Dendritic cell treated with granulocyte-macrophage colony-stimulating factor and Interleukin-4, amounts not matched to agents 40 ng/mL and 50 ng/mL, for 4 days (primary cell): ENCODE measurements around the gene RAD1.

Source experiments
- H3K27ac Mint-ChIP-seq: one replicate; pipeline ENCODE4 v1.8.0; 2022; ENCODE audit warnings: mild to moderate bottlenecking, mixed read lengths
- H3K27me3 Mint-ChIP-seq: one replicate; pipeline ENCODE4 v1.8.0; 2022; ENCODE audit warnings: mild to moderate bottlenecking, mixed read lengths
- H3K36me3 Mint-ChIP-seq: one replicate; pipeline ENCODE4 v1.8.0; 2022; ENCODE audit warnings: low read depth, mixed read lengths
- H3K4me1 Mint-ChIP-seq: one replicate; pipeline ENCODE4 v1.8.0; 2022; ENCODE audit warnings: low read depth, mixed read lengths
- H3K4me3 Mint-ChIP-seq: one replicate; pipeline ENCODE4 v1.8.0; 2022; ENCODE audit warnings: mild to moderate bottlenecking, moderate library complexity, mixed read lengths
- H3K9me3 Mint-ChIP-seq: one replicate; pipeline ENCODE4 v1.8.0; 2022; ENCODE audit warnings: mixed read lengths
- intact Hi-C: fragments of 100-400 bp; cut with micrococcal nuclease; formaldehyde crosslinking; loops from one replicate; pipeline ENCODE4 v1.15.0; 2022

The RAD1 gene

DNA sequence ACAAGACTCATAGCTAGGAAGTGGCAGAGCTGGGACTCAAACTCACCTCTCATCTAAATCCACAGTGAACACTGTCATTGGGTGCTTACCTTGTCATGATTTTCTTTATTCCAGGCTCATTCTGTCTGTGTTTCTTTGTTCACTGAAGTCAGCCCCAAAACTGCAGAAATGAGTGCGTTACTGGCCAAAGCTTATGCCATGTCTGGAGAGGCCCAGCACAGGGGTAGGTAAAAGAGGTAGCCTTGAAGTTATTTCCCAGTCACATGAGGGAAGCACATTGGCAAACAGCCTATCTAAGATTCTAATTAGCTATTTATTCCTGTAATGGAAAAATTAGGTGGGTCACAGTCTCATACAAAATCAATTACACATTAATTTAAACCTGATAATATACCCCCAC is 46.5 kb downstream of the RAD1 start:
- H3K36me3 Mint-ChIP-seq, result no peaks in the 10 kb centered on the region
- no peak overlapping the region for H3K27ac Mint-ChIP-seq
- no peak overlapping the region for H3K4me3 Mint-ChIP-seq
- intact Hi-C loops, result no loop called here
- no peaks in the 10 kb centered on the region for H3K9me3 Mint-ChIP-seq
- H3K27me3 Mint-ChIP-seq, result no peaks in the 10 kb centered on the region
- H3K4me1 Mint-ChIP-seq, result peaks cover 15% of the 10 kb centered on the region

DNA sequence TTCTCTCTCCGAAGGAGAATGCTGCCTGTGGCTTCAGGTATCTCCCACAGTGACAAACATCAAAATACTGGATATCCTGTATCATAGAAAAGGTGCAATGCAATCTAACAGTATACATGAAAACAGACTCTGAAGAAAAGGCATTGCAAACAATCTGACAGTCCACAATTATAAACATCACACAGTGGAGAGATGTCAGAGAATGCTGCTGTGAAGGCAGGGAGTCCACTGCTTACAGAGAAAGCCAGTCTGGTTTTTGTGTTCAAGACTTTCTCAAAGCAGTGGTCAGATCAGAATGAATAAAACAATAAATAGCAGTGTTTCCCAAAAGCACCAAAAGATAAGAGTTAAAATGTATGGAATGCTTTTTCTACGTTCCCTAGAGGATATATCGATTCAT is 47.6 kb downstream of the RAD1 start:
- intact Hi-C loops, result no loop called here
- no peaks in the 10 kb centered on the region for H3K27me3 Mint-ChIP-seq
- H3K9me3 Mint-ChIP-seq, result no peaks in the 10 kb centered on the region

DNA sequence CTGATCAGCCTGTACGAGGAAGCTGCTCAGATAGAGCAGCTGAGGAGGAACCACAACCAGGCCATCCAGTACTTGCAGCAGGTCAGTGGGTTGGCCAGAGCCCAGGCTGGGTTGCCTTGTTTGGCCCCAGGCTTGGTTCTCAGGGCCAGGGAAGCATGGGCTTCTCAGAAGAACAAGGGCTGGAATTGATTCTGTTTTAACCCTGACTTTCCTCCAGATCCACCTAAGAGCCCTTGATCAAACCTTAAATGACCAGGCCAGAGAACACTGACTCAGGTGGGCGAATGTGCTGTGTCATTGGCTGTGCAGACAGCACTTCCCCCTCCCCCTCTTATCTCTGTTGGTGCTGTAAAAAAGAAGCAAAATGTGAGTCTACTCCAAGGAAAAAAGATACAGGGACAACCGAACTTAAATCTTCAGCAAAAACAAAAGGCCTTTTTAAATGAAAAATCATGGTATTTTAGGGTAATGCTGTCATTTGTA is 48.3 kb downstream of the RAD1 start:
- peaks cover 27% of the 10 kb centered on the region for H3K4me1 Mint-ChIP-seq
- no peaks in the 10 kb centered on the region for H3K27me3 Mint-ChIP-seq
- H3K4me3 Mint-ChIP-seq, result no peak overlapping the region
- no peaks in the 10 kb centered on the region for H3K36me3 Mint-ChIP-seq
- H3K9me3 Mint-ChIP-seq, result no peaks in the 10 kb centered on the region
- peak overlapping the region; percentile 53 for H3K27ac Mint-ChIP-seq
- intact Hi-C loops, result no loop called here

More for the DNA sequence above, 47.6 kb downstream of the RAD1 start:
- Mint-ChIP-seq H3K4me1 (peaks cover 24% of the 10 kb centered on the region), H3K27ac (peak overlapping the region; percentile 53), H3K4me3 (no peak overlapping the region), H3K36me3 (no peaks in the 10 kb centered on the region)

DNA sequence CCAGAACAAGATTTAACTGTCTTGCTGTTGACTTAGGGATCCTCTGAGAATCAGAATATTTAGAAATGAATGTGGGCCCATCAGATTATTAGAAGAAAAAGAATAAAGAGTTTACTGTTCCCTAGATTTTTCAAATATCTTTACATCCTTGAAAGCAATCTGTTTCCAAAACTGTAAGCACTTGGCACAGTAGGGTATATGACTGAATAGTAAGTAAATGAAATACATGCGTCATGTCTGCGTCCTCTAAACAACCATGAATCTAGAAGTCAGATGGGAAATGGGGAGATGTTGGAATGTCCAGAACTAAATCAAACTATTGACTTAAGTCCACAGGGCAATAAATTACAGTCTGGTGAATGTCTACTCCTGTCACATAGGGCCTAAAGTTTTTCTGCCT is 50.2 kb downstream of the RAD1 start:
- Mint-ChIP-seq H3K4me3 (no peak overlapping the region), H3K4me1 (peaks cover 27% of the 10 kb centered on the region), H3K27ac (no peak overlapping the region), H3K36me3 (no peaks in the 10 kb centered on the region), H3K9me3 (no peaks in the 10 kb centered on the region), H3K27me3 (no peaks in the 10 kb centered on the region)
- intact Hi-C loops, result no loop called here

DNA sequence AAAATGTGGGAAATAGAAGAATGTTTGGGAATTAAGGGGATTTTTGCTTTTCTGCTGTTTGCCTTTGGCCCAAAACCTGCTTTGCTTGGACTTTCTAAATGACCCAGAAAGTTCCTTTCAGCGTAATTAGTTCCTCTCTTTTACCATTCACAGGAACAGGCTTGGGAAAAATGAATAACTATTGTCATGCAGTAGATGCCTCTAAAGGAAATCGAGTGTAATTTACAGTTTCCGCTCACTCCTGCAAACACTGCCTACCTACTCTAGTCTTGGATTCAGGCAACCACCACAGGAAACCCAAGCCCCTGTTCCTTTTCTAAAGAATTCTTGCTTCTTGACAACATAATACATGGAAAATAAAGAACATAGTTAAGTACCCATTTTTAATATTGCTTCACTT is 51.4 kb downstream of the RAD1 start:
- H3K4me3 Mint-ChIP-seq, result no peak overlapping the region
- H3K36me3 Mint-ChIP-seq, result no peaks in the 10 kb centered on the region
- H3K4me1 Mint-ChIP-seq, result peaks cover 27% of the 10 kb centered on the region
- intact Hi-C loops, result no loop called here
- peak overlapping the region; percentile 65 for H3K27ac Mint-ChIP-seq
- H3K9me3 Mint-ChIP-seq, result no peaks in the 10 kb centered on the region
- H3K27me3 Mint-ChIP-seq, result no peaks in the 10 kb centered on the region

DNA sequence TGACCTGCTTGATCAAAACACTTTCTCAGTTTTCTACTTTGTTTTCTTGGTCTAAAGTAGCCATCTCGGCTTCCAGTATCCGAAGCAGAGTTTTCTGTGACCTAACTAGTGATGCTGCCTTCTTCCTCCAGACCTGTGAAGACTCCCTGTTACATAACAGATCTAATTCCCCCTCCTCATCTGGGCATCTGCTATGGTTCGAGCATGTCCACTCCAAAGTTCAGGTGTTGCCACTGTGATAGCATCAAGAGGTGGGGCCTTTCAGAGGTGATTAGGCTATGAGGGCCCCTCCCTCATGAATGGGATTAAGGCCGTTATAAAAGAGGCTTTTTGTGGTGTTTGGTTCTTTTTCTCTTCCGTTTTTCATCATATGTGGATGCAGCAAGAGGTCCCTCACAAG is 56.1 kb downstream of the RAD1 start:
- intact Hi-C loops, result no loop called here
- H3K27ac Mint-ChIP-seq, result no peak overlapping the region
- no peaks in the 10 kb centered on the region for H3K9me3 Mint-ChIP-seq
- H3K36me3 Mint-ChIP-seq, result no peaks in the 10 kb centered on the region
- H3K4me3 Mint-ChIP-seq, result no peak overlapping the region
- peaks cover 1% of the 10 kb centered on the region for H3K27me3 Mint-ChIP-seq
- H3K4me1 Mint-ChIP-seq, result peaks cover 16% of the 10 kb centered on the region

DNA sequence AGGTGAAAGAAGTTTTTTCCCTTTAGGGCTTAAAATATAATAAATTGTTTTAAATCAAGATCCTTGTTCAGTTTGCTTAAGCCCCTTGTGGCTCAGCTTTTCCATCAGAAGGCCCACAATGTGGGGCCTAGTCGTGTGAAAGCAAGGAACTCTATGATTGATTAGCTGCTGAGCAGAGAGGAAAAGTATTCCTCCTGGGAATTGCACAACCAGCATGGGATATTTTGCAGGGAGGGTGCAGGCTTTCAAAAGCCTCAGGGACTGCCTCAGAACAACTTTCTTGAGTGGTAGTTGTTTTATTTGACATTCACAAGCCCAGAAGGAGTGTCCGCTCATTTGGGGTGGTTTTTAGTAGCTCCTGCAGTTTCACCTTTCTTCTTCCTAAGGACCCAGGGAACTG is 56.5 kb downstream of the RAD1 start:
- H3K4me1 Mint-ChIP-seq, result peaks cover 12% of the 10 kb centered on the region
- no peaks in the 10 kb centered on the region for H3K9me3 Mint-ChIP-seq
- H3K27ac Mint-ChIP-seq, result no peak overlapping the region
- peaks cover 1% of the 10 kb centered on the region for H3K27me3 Mint-ChIP-seq
- intact Hi-C loops, result no loop called here
- no peak overlapping the region for H3K4me3 Mint-ChIP-seq
- H3K36me3 Mint-ChIP-seq, result no peaks in the 10 kb centered on the region

DNA sequence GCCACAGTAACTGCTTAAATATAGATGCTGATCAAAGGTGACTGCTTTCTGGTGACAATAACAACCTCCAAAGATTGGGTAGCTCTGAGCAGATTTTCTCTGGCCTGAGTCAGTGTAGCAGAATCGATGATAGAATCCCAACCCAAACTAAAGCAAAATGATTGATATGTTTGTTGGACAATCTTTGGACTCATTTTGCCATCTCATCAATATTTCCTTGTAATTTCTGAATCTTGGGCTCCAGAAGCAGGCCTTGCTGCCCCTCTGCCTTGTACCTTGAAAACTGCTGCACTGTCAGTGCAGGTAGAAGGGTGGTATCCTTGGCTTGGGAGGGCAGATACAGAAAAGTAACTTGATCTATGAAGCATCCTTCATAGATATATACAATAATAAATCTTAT is 57.4 kb downstream of the RAD1 start:
- H3K4me1 Mint-ChIP-seq, result peaks cover 5% of the 10 kb centered on the region
- no peaks in the 10 kb centered on the region for H3K36me3 Mint-ChIP-seq
- no peak overlapping the region for H3K4me3 Mint-ChIP-seq
- H3K9me3 Mint-ChIP-seq, result peaks cover 9% of the 10 kb centered on the region
- H3K27me3 Mint-ChIP-seq, result peaks cover 1% of the 10 kb centered on the region
- no peak overlapping the region for H3K27ac Mint-ChIP-seq
- intact Hi-C loops, result no loop called here

DNA sequence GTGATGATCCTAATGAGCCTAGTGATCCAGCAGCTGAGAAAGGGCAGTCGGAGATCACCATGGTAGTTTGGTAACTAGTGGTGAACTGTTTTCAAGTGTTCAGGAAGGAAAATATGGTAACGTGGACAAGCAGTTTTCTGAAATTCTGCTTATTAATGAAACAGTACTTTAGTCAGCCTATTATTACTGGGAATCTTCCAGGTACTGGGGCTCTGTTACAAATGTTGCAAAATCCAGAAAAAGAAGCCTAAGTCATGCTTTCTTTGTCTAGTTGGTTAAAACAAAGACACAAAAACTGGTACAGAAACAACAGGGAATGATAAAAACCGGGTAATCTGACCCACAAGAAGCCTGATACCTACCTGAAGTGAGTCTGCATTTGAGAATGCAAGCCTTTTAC is 58.1 kb downstream of the RAD1 start:
- intact Hi-C loops, result no loop called here
- H3K27ac Mint-ChIP-seq, result no peak overlapping the region
- H3K4me1 Mint-ChIP-seq, result no peaks in the 10 kb centered on the region
- H3K27me3 Mint-ChIP-seq, result peaks cover 1% of the 10 kb centered on the region
- H3K4me3 Mint-ChIP-seq, result no peak overlapping the region
- H3K36me3 Mint-ChIP-seq, result no peaks in the 10 kb centered on the region
- peaks cover 14% of the 10 kb centered on the region for H3K9me3 Mint-ChIP-seq
